ENCODE results near the gene ZNF500. TPM values are rescaled to one million over a fixed set of nuclear protein-coding genes. Genes with fewer than 3 reads are reported as not detected.

The ZNF500 gene
- total RNA-seq, 2 donors from 2014 or later: 6.1 to 21.2 TPM

DNA sequence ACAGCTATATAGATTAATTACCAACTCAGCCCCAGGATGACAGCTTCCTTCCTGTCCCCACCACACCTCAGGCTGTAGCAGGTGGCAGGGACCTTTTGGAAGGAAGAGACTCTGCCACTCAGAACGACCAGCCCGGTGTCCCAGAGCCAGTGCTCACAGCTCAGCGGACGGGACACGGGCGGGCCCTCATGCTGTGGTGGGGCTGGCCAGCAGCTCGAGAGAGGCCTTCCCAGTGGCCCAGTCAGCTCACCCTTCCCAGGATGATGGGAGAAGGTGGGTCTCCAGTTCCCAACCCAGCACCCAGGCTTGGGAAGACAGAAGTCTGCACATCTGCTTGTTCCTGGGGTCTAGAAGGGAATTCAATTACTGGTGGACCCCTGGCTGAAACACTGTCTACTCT is 63.1 kb downstream of the ZNF500 start:
- peaks cover 53% of the 10 kb centered on the region for H3K36me3 ChIP-seq
- no peaks in the 10 kb centered on the region for H3K27me3 ChIP-seq (replicated peaks; ENCODE audit: insufficient read depth)
- TF ChIP-seq, protein P1, sequence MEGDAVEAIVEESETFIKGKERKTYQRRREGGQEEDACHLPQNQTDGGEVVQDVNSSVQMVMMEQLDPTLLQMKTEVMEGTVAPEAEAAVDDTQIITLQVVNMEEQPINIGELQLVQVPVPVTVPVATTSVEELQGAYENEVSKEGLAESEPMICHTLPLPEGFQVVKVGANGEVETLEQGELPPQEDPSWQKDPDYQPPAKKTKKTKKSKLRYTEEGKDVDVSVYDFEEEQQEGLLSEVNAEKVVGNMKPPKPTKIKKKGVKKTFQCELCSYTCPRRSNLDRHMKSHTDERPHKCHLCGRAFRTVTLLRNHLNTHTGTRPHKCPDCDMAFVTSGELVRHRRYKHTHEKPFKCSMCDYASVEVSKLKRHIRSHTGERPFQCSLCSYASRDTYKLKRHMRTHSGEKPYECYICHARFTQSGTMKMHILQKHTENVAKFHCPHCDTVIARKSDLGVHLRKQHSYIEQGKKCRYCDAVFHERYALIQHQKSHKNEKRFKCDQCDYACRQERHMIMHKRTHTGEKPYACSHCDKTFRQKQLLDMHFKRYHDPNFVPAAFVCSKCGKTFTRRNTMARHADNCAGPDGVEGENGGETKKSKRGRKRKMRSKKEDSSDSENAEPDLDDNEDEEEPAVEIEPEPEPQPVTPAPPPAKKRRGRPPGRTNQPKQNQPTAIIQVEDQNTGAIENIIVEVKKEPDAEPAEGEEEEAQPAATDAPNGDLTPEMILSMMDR (IDR thresholded peaks at IDR 0.05): no peak

DNA sequence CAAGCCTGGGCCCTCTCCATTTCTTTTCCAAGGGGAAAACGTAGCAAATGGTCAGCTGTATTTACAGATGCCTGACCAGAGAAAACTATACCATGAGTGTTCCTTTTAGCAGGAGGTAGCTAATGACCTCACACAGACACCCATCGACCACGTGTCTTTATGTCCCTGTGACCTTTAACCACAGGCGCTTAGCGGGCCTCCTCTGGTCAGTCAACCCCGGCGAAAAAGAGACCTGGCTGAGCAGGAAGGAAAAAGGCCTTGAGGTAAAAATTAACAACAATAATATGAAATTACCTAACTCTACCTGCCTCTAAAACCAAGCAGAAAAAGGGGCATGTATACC is 64.5 kb downstream of the ZNF500 start:
- Histone ChIP-seq H3K9me3 (no peaks in the 10 kb centered on the region), H3K36me3 (peaks cover 67% of the 10 kb centered on the region), H3K4me3 (no peak overlapping the region), H3K27me3 (replicated peaks; ENCODE audit: insufficient read depth) (no peaks in the 10 kb centered on the region), H3K4me1 (ENCODE audit: control insufficient read depth in 1 of 2, low read depth in 2 of 2) (no peaks in the 10 kb centered on the region), H3K27ac (no peak overlapping the region)
- TF ChIP-seq, protein P1 (IDR thresholded peaks at IDR 0.05): no peak
- ATAC-seq (ENCODE audit: insufficient number of reproducible peaks, low FRiP score, low read depth): no peak
- no peak for DNase-seq (ENCODE audit: low spot score)

More for the DNA sequence above, 63.1 kb downstream of the ZNF500 start:
- no peak for DNase-seq (ENCODE audit: low spot score)
- Histone ChIP-seq H3K27ac (no peak overlapping the region), H3K9me3 (no peaks in the 10 kb centered on the region), H3K4me3 (no peak overlapping the region), H3K4me1 (ENCODE audit: control insufficient read depth in 1 of 2, low read depth in 2 of 2) (no peaks in the 10 kb centered on the region)
- ATAC-seq (ENCODE audit: insufficient number of reproducible peaks, low FRiP score, low read depth): no peak

DNA sequence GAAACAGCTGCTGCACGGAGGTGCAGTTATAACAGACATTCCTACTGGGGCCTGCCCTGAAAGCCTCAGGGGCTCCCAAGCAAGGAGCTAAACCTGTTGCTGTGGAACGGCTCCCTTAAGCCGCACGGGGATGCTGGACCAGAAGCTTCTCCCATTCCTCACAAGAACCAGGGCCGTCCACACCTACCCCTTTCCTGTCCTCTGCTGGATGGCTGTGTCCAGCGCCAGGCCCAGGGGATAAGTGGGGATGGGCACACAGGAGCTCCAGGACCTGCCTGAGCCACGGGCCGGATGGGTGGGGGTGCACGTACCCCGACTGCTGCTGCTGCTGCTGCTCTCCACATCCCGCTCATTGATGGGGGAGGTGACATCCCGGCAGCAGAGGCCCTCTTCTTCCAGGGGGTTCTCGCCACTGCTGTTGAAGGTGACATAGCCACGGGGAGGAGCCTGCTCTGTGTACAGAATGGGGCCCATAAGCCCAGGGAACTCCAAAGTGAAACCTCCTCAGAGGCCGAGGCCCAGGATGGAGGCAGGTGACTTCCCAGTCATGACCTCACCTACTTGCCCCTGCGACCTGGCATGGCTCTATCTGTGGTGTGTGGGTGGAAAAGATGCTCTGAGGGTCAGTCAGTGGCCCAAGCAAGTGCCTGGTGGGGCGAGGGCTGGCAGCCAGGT is 65.0 kb downstream of the ZNF500 start:
- ATAC-seq (ENCODE audit: insufficient number of reproducible peaks, low FRiP score, low read depth): no peak
- TF ChIP-seq, protein P1 (IDR thresholded peaks at IDR 0.05): no peak
- no peak for DNase-seq (ENCODE audit: low spot score)
- Histone ChIP-seq H3K9me3 (no peaks in the 10 kb centered on the region), H3K27ac (no peak overlapping the region), H3K36me3 (peaks cover 65% of the 10 kb centered on the region), H3K4me3 (no peak overlapping the region), H3K27me3 (replicated peaks; ENCODE audit: insufficient read depth) (no peaks in the 10 kb centered on the region), H3K4me1 (ENCODE audit: control insufficient read depth in 1 of 2, low read depth in 2 of 2) (no peaks in the 10 kb centered on the region)

DNA sequence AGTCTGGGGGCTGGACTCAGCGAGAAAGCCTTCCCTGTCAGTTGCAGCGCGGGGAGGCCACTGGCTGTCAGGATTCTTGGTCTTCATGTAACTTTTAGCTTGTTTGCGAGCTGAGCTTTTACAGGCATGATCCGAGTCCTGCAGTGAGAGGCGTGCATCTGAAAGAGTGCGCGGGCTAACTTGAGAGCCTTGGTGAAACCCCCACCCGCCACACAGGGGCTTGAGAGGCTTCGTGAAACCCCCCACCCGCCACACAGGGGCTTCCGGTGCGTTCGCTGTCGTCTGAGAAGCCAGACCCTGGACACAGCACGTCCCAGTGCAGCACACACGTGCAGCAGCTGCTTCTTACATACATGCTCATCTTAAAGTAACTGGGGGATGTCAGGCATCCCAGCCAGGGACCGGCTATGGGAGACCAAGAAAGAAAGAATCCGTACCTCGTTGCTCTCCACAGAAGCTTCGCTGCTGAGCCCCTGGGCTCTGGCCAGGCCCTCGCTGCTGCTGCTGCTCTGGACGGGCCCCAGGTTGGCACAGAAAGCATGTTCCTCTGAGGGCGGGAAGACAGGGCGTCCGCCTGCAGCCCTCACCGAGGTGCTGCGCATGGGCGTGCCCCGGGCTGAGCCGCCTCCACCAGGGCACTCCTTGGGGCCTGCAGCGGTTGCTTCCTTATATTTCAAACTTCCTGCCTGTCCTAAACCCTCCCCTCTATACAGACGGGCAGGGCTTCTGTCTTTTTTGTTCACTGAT is 65.8 kb downstream of the ZNF500 start:
- Histone ChIP-seq H3K4me1 (ENCODE audit: control insufficient read depth in 1 of 2, low read depth in 2 of 2) (peaks cover 0 to 6% of the 10 kb centered on the region in 2 donors), H3K27ac (no peak overlapping the region), H3K36me3 (peaks cover 61% of the 10 kb centered on the region), H3K9me3 (no peaks in the 10 kb centered on the region), H3K4me3 (no peak overlapping the region), H3K27me3 (replicated peaks; ENCODE audit: insufficient read depth) (no peaks in the 10 kb centered on the region)
- TF ChIP-seq, protein P1 (IDR thresholded peaks at IDR 0.05): no peak
- DNase-seq (ENCODE audit: low spot score) (no peak), ATAC-seq (ENCODE audit: insufficient number of reproducible peaks, low FRiP score, low read depth) (no peak)

DNA sequence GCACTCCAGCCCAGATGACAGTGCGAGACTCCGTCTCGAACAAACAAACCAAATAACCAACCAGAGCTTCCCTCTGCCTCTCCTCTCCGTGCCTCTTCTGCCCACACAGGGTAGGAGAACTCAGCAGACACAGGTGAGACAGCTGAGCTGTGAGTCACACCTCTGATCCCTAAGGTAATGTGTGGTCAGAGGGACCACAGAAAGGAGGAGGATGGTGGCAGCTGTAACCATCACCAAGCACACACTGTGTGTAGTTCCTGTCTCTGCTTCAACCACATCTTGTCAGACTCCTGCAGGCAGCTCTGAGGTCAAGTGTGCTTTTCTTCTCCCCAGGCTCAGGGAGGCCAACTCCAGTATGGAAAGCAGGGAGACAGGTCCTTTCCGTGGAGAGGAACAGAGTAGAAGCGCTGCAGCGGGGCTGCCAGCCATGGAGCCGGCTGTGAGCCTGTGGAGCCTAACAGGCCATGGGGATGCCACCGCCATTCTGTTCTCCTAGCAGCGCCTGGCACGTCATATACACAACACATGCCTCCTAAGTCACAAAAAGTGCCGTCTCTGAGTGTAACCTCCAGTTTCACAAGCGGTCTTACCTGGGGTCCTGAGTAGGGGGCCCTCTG is 66.5 kb downstream of the ZNF500 start:
- Histone ChIP-seq H3K4me3 (no peak overlapping the region), H3K36me3 (peaks cover 59% of the 10 kb centered on the region), H3K9me3 (no peaks in the 10 kb centered on the region), H3K4me1 (ENCODE audit: control insufficient read depth in 1 of 2, low read depth in 2 of 2) (peaks cover 0 to 13% of the 10 kb centered on the region in 2 donors), H3K27ac (no peak overlapping the region), H3K27me3 (replicated peaks; ENCODE audit: insufficient read depth) (no peaks in the 10 kb centered on the region)
- DNase-seq (ENCODE audit: low spot score) (no peak), ATAC-seq (ENCODE audit: insufficient number of reproducible peaks, low FRiP score, low read depth) (no peak)
- TF ChIP-seq, protein P1 (IDR thresholded peaks at IDR 0.05): no peak
